ENCODE measurements around the gene GPR132.

- no peak for TF ChIP-seq ZNF311 (CRISPR knock-in tag; IDR thresholded peaks at IDR 0.05)
- no peak for TF ChIP-seq U2AF1 (optimal IDR thresholded peaks at IDR 0.05; ENCODE audit: low read depth, low read length)
- TF ChIP-seq PTBP1 (IDR thresholded peaks at IDR 0.05; ENCODE audit: low read depth, low read length) = no peak
Observed at GRCh38 chr14:105055334-105055733, 9.9 kb downstream of the GPR132 start.

Data from K562 (cell line).